ENCODE results near the gene APBA2.

The APBA2 gene

GRCh38 chr15:29131840-29132420 is 246.2 kb downstream of the APBA2 start:
- no peak for DNase-seq
- H3K4me3 ChIP-seq (ENCODE audit: insufficient read depth, low read depth, low read length, poor library complexity, severe bottlenecking), result no peak overlapping the region
- H3K27me3 ChIP-seq (replicated peaks; ENCODE audit: control insufficient read depth, insufficient read depth, low read length, poor library complexity, severe bottlenecking), result no peaks in the 10 kb centered on the region
- H3K4me1 ChIP-seq (ENCODE audit: control insufficient read depth, insufficient read depth, low read length, poor library complexity, severe bottlenecking), result no peaks in the 10 kb centered on the region
- H3K27ac ChIP-seq (ENCODE audit: insufficient read depth, low read length, poor library complexity, severe bottlenecking), result no peak overlapping the region
- no peaks in the 10 kb centered on the region for H3K9me3 ChIP-seq (ENCODE audit: control insufficient read depth, low read length)
- no peaks in the 10 kb centered on the region for H3K36me3 ChIP-seq (ENCODE audit: control insufficient read depth, insufficient read depth, low read length)

- H3K4me1 ChIP-seq (ENCODE audit: control insufficient read depth, insufficient read depth, low read length, poor library complexity, severe bottlenecking), result no peaks in the 10 kb centered on the region
- DNase-seq, result no peak
- H3K9me3 ChIP-seq (ENCODE audit: control insufficient read depth, low read length), result no peaks in the 10 kb centered on the region
- no peaks in the 10 kb centered on the region for H3K36me3 ChIP-seq (ENCODE audit: control insufficient read depth, insufficient read depth, low read length)
- H3K4me3 ChIP-seq (ENCODE audit: insufficient read depth, low read depth, low read length, poor library complexity, severe bottlenecking), result no peak overlapping the region
- H3K27me3 ChIP-seq (replicated peaks; ENCODE audit: control insufficient read depth, insufficient read depth, low read length, poor library complexity, severe bottlenecking), result no peaks in the 10 kb centered on the region
- H3K27ac ChIP-seq (ENCODE audit: insufficient read depth, low read length, poor library complexity, severe bottlenecking), result no peak overlapping the region
These were observed 247.0 kb downstream of the APBA2 start for GRCh38 chr15:29132735-29133181.

GRCh38 chr15:29133321-29133720 is 247.5 kb downstream of the APBA2 start:
- Histone ChIP-seq H3K27me3 (replicated peaks; ENCODE audit: control insufficient read depth, insufficient read depth, low read length, poor library complexity, severe bottlenecking) (no peaks in the 10 kb centered on the region), H3K9me3 (ENCODE audit: control insufficient read depth, low read length) (no peaks in the 10 kb centered on the region), H3K27ac (ENCODE audit: insufficient read depth, low read length, poor library complexity, severe bottlenecking) (no peak overlapping the region), H3K4me3 (ENCODE audit: insufficient read depth, low read depth, low read length, poor library complexity, severe bottlenecking) (no peak overlapping the region), H3K36me3 (ENCODE audit: control insufficient read depth, insufficient read depth, low read length) (no peaks in the 10 kb centered on the region), H3K4me1 (ENCODE audit: control insufficient read depth, insufficient read depth, low read length, poor library complexity, severe bottlenecking) (no peaks in the 10 kb centered on the region)
- no peak for DNase-seq

- no peaks in the 10 kb centered on the region for H3K27me3 ChIP-seq (replicated peaks; ENCODE audit: control insufficient read depth, insufficient read depth, low read length, poor library complexity, severe bottlenecking)
- DNase-seq, result no peak
- H3K9me3 ChIP-seq (ENCODE audit: control insufficient read depth, low read length), result no peaks in the 10 kb centered on the region
- H3K4me3 ChIP-seq (ENCODE audit: insufficient read depth, low read depth, low read length, poor library complexity, severe bottlenecking), result no peak overlapping the region
- no peak overlapping the region for H3K27ac ChIP-seq (ENCODE audit: insufficient read depth, low read length, poor library complexity, severe bottlenecking)
- no peaks in the 10 kb centered on the region for H3K4me1 ChIP-seq (ENCODE audit: control insufficient read depth, insufficient read depth, low read length, poor library complexity, severe bottlenecking)
- H3K36me3 ChIP-seq (ENCODE audit: control insufficient read depth, insufficient read depth, low read length), result no peaks in the 10 kb centered on the region
These were observed 248.0 kb downstream of the APBA2 start for GRCh38 chr15:29133791-29134190.

GRCh38 chr15:29134239-29134638 is 248.5 kb downstream of the APBA2 start:
- H3K27me3 ChIP-seq (replicated peaks; ENCODE audit: control insufficient read depth, insufficient read depth, low read length, poor library complexity, severe bottlenecking), result no peaks in the 10 kb centered on the region
- no peak overlapping the region for H3K4me3 ChIP-seq (ENCODE audit: insufficient read depth, low read depth, low read length, poor library complexity, severe bottlenecking)
- no peaks in the 10 kb centered on the region for H3K36me3 ChIP-seq (ENCODE audit: control insufficient read depth, insufficient read depth, low read length)
- H3K27ac ChIP-seq (ENCODE audit: insufficient read depth, low read length, poor library complexity, severe bottlenecking), result no peak overlapping the region
- H3K4me1 ChIP-seq (ENCODE audit: control insufficient read depth, insufficient read depth, low read length, poor library complexity, severe bottlenecking), result no peaks in the 10 kb centered on the region
- DNase-seq, result no peak
- no peaks in the 10 kb centered on the region for H3K9me3 ChIP-seq (ENCODE audit: control insufficient read depth, low read length)

- Histone ChIP-seq H3K9me3 (ENCODE audit: control insufficient read depth, low read length) (no peaks in the 10 kb centered on the region), H3K4me3 (ENCODE audit: insufficient read depth, low read depth, low read length, poor library complexity, severe bottlenecking) (no peak overlapping the region), H3K27me3 (replicated peaks; ENCODE audit: control insufficient read depth, insufficient read depth, low read length, poor library complexity, severe bottlenecking) (no peaks in the 10 kb centered on the region), H3K27ac (ENCODE audit: insufficient read depth, low read length, poor library complexity, severe bottlenecking) (no peak overlapping the region), H3K36me3 (ENCODE audit: control insufficient read depth, insufficient read depth, low read length) (no peaks in the 10 kb centered on the region), H3K4me1 (ENCODE audit: control insufficient read depth, insufficient read depth, low read length, poor library complexity, severe bottlenecking) (no peaks in the 10 kb centered on the region)
- no peak for DNase-seq
These were observed 249.0 kb downstream of the APBA2 start for GRCh38 chr15:29134641-29135308.

- Histone ChIP-seq H3K27ac (ENCODE audit: insufficient read depth, low read length, poor library complexity, severe bottlenecking) (no peak overlapping the region), H3K4me1 (ENCODE audit: control insufficient read depth, insufficient read depth, low read length, poor library complexity, severe bottlenecking) (no peaks in the 10 kb centered on the region), H3K9me3 (ENCODE audit: control insufficient read depth, low read length) (no peaks in the 10 kb centered on the region), H3K36me3 (ENCODE audit: control insufficient read depth, insufficient read depth, low read length) (no peaks in the 10 kb centered on the region), H3K27me3 (replicated peaks; ENCODE audit: control insufficient read depth, insufficient read depth, low read length, poor library complexity, severe bottlenecking) (no peaks in the 10 kb centered on the region), H3K4me3 (ENCODE audit: insufficient read depth, low read depth, low read length, poor library complexity, severe bottlenecking) (no peak overlapping the region)
- no peak for DNase-seq
These were observed 249.5 kb downstream of the APBA2 start for GRCh38 chr15:29135309-29135657.

- H3K4me1 ChIP-seq (ENCODE audit: control insufficient read depth, insufficient read depth, low read length, poor library complexity, severe bottlenecking), result no peaks in the 10 kb centered on the region
- no peak for DNase-seq
- no peaks in the 10 kb centered on the region for H3K9me3 ChIP-seq (ENCODE audit: control insufficient read depth, low read length)
- H3K36me3 ChIP-seq (ENCODE audit: control insufficient read depth, insufficient read depth, low read length), result no peaks in the 10 kb centered on the region
- no peak overlapping the region for H3K4me3 ChIP-seq (ENCODE audit: insufficient read depth, low read depth, low read length, poor library complexity, severe bottlenecking)
- no peak overlapping the region for H3K27ac ChIP-seq (ENCODE audit: insufficient read depth, low read length, poor library complexity, severe bottlenecking)
- H3K27me3 ChIP-seq (replicated peaks; ENCODE audit: control insufficient read depth, insufficient read depth, low read length, poor library complexity, severe bottlenecking), result no peaks in the 10 kb centered on the region
These were observed 250.2 kb downstream of the APBA2 start for GRCh38 chr15:29135702-29136646.

GRCh38 chr15:29138260-29138659 is 252.5 kb downstream of the APBA2 start:
- DNase-seq, result no peak

GRCh38 chr15:29139072-29139471 is 253.3 kb downstream of the APBA2 start:
- no peaks in the 10 kb centered on the region for H3K4me1 ChIP-seq (ENCODE audit: control insufficient read depth, insufficient read depth, low read length, poor library complexity, severe bottlenecking)
- no peaks in the 10 kb centered on the region for H3K36me3 ChIP-seq (ENCODE audit: control insufficient read depth, insufficient read depth, low read length)
- DNase-seq, result no peak
- no peak overlapping the region for H3K27ac ChIP-seq (ENCODE audit: insufficient read depth, low read length, poor library complexity, severe bottlenecking)
- H3K27me3 ChIP-seq (replicated peaks; ENCODE audit: control insufficient read depth, insufficient read depth, low read length, poor library complexity, severe bottlenecking), result no peaks in the 10 kb centered on the region
- no peaks in the 10 kb centered on the region for H3K9me3 ChIP-seq (ENCODE audit: control insufficient read depth, low read length)
- H3K4me3 ChIP-seq (ENCODE audit: insufficient read depth, low read depth, low read length, poor library complexity, severe bottlenecking), result no peak overlapping the region

More at GRCh38 chr15:29138260-29138659, 252.5 kb downstream of the APBA2 start:
- Histone ChIP-seq H3K9me3 (ENCODE audit: control insufficient read depth, low read length) (no peaks in the 10 kb centered on the region), H3K4me3 (ENCODE audit: insufficient read depth, low read depth, low read length, poor library complexity, severe bottlenecking) (no peak overlapping the region), H3K4me1 (ENCODE audit: control insufficient read depth, insufficient read depth, low read length, poor library complexity, severe bottlenecking) (no peaks in the 10 kb centered on the region), H3K27me3 (replicated peaks; ENCODE audit: control insufficient read depth, insufficient read depth, low read length, poor library complexity, severe bottlenecking) (no peaks in the 10 kb centered on the region), H3K36me3 (ENCODE audit: control insufficient read depth, insufficient read depth, low read length) (no peaks in the 10 kb centered on the region), H3K27ac (ENCODE audit: insufficient read depth, low read length, poor library complexity, severe bottlenecking) (no peak overlapping the region)

All from effector memory CD4-positive, alpha-beta T cell (primary cell).